GM19351 (cell line): Measurements from ENCODE around the gene AP2M1.

Source experiments
- ATAC-seq: cut with Tn5 transposase; IDR thresholded peaks from one replicate; pipeline ENCODE4 v1.9.1; 2021; ENCODE audit warnings: mild to moderate bottlenecking, moderate library complexity; ENCODE audit not compliant: unreplicated experiment

The AP2M1 gene

GRCh38 chr3:184218814-184219213 is 44.2 kb downstream of the AP2M1 start:
- ATAC-seq, result no peak

- no peak for ATAC-seq
These were observed 47.9 kb downstream of the AP2M1 start for GRCh38 chr3:184222521-184222920.

- ATAC-seq, result no peak
These were observed 49.3 kb downstream of the AP2M1 start for GRCh38 chr3:184223946-184224345.

GRCh38 chr3:184227481-184227935 is 52.9 kb downstream of the AP2M1 start:
- ATAC-seq, result peak; percentile 52

GRCh38 chr3:184228376-184229137 is 53.9 kb downstream of the AP2M1 start:
- no peak for ATAC-seq

- ATAC-seq, result peak; percentile 83
These were observed 54.9 kb downstream of the AP2M1 start, which contains the start of gene VWA5B2 for GRCh38 chr3:184229394-184230080. Gene VWA5B2, plus strand, starts transcription at chr3:184229585. Its CDS starts 944 bp downstream, at chr3:184230529.

- no peak for ATAC-seq
These were observed 55.5 kb downstream of the AP2M1 start for GRCh38 chr3:184230081-184230602.

GRCh38 chr3:184230603-184231528 is 56.2 kb downstream of the AP2M1 start:
- no peak for ATAC-seq

- ATAC-seq, result no peak
These were observed 57.0 kb downstream of the AP2M1 start for GRCh38 chr3:184231671-184232070.

- ATAC-seq, result no peak
These were observed 58.6 kb downstream of the AP2M1 start for GRCh38 chr3:184233127-184233843.
